HG03378 (cell line): ENCODE results near the gene ITGB1.
"Not testable (repeated sequence)": the region's sequence is repeated elsewhere in the genome, so short reads cannot be mapped to it uniquely, and the experiment has no call there.

Source experiments
- ATAC-seq: cut with Tn5 transposase; IDR thresholded peaks from one replicate; pipeline ENCODE4 v1.9.1; 2021; ENCODE audit warnings: mild to moderate bottlenecking, moderate library complexity; ENCODE audit not compliant: unreplicated experiment

The ITGB1 gene

GRCh38 chr10:32980558-32981468, 22.8 kb upstream of the ITGB1 start:
- ATAC-seq = peak; percentile 95

DNA sequence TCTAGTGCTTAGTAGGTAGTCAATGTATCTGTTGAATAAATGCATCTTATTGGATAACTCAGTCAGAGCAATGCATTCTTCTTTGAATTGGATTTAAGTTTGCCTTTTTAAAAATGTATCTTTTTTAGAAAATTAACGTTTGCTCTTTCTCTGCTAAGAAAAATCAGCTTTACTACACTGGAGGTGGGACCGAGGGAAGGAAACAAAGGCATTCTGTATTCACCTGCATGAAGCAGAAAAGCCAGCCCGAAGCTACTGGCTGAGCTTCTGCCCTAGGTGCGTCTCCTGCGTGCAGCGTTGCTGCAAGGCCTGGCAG, 22.2 kb upstream of the ITGB1 start:
- no peak for ATAC-seq

DNA sequence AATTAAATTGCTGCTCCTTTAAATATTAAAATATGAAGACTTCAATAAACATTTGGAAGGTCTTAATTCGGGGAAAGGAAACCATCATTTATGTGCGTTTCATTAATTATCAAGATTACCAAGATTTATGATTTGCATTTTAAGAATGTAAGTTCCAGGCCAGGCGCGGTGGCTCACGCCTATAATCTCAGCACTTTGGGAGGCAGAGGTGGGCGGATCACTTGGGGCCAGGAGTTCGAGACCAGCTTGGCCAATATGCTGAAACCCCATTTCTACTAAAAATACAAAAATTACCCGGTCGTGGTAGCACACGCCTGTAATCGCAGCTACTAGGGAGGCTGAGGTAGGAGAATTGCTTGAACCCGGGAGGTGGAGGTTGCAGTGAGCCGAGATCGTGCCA, 21.7 kb upstream of the ITGB1 start:
- not testable (repeated sequence) for ATAC-seq

DNA sequence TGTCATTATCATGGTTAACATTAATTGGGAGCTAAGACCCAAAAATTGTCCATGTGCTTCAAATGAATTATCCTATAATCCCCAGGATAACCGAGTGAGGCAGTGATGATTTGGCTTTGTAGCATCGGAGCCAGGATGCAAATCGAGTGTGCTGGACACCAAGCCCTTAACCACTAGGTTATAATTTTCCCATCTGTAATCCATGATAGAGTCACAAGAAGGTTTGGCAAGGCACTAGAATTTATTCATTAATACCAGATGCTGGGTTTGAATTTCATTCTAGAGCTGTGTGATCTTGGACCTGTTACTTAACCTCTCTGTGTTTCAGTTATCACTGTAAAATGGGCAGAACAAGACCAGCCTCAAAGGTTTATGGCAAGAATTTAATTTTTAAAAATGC, 21.0 kb upstream of the ITGB1 start:
- no peak for ATAC-seq

DNA sequence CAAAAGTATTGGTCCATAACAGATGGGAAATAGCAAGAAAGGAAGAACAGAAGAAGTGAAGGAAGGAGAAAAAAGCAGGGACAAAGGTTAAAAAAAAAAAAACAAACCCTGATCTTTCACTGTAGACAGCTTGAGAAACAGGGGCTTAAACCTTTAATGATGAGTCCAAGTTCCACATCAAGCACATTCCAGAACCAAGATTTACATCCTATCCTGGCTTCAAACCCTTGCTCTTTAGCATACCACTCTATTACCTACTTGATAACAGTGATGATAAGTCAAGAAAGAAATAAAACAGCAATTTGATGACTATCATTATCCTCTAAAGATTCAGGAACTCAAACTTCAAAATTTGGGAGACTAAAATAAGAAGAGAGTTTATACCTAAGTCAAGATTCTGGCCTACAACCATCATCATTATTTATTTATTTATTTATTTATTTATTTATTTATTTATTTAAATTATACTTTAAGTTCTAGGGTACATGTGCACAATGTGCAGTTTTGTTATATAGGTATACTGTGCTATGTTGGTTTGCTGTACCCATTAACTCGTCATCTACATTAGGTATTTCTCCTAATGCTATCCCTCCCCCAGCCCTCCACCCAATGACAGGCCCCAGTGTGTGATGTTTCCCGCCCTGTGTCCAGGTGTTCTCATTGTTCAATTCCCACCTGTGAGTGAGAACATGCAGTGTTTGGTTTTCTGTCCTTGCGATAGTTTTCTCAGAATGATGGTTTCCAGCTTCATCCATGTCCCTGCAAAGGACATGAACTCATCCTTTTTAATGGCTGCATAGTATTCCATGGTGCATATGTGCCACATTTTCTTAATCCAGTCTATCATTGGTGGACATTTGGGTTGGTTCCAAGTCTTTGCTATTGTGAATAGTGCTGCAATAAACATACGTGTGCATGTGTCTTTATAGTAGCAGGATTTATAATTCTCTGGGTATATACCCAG, 20.1 kb upstream of the ITGB1 start:
- not testable (repeated sequence) for ATAC-seq

DNA sequence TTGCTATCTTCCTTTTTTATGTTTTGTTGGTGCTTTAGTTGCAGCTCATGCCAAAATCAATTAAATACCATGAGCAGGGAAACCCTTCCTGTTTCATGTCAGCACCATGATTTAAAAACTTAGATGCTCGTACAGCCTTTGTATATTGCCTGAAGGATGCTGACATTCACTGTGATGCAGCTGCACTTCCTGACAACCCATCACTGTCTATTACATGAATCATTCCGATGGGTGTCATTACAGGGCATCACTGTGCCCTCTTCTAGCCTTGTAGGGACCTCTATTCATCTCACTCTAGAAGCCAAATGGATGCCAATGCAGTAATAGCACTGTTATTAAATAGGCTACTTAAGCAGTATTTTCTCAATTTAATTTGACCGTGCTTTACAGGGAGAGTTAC, 18.3 kb upstream of the ITGB1 start:
- no peak for ATAC-seq

- ATAC-seq = no peak
These were observed 14.9 kb upstream of the ITGB1 start for GRCh38 chr10:32972929-32973328.

DNA sequence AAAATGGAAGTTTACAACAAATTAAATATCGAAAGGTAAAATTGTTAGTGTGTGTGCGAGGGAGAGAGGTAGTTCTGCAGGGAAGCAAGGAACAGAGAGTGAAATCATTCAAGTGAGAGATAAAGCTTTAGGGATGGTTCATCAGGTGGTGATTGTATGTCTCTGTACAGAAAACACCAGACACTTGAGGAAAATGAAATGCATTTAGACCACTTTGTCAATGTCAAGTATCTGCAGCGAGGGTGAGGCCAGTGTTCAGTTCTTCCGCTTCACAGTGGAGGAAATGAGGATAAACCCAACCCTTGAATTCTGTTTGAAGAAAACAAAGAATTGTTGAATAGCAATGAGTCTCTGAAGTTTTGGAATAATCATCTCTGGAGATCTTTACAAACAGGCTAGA, 14.4 kb upstream of the ITGB1 start:
- no peak for ATAC-seq

GRCh38 chr10:32971536-32972091, 13.6 kb upstream of the ITGB1 start:
- no peak for ATAC-seq

DNA sequence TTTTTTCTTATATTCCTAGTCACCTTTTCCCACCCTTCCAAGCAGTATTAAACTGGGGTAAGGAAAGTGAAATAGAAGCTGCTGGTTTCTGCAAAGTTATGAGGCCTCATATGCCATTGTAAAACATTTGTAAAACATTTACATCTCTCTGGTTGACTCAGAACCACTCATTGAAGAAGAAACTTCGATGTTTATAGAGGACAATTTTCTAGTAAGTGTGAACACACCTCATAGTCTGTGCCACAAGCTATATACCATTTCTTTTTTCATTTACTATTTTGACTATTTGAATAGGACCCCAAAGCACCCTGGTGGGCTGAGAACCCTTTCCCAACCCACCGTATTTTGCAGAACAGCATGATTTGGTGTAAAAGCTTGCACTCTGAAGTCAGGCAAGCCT, 12.9 kb upstream of the ITGB1 start:
- peak; percentile 76 for ATAC-seq

DNA sequence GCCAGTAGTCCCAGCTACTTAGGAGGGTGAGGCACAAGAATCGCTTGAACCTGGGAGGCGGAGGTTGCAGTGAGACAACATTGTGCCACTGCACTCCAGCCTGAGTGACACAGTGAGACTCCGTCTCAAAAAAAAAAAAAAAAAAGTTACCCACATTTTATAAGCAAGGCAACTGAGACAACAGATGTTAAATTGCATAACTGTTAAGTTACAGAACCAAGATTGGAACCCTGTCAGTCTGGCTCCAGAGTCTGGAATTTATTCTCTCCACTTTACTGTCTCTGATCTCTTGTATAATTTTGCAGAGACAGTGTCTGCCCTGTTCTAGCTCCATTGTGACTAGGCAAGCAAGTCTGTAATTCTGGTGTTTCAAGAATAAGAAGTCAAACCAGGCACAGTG, 6.2 kb upstream of the ITGB1 start:
- ATAC-seq = no peak

DNA sequence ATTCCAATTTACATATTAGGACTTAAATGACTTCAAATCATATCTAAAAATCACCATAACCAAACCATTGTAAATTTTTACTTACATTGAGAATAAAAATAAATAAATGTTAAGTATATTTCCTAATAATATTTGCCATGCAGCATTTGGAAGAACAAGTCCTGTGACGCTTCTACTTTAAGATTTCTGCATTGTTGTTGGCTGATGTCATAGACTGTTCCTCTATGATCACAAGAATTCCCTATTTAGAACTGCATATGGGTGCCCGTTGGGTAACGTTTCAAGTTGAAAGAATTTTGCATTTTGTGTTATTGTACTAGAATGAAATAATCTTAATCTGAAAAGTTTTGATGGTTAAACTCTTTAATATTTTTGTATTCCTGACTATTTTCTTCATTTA, 5.1 kb upstream of the ITGB1 start:
- no peak for ATAC-seq

- no peak for ATAC-seq
These were observed 4.5 kb upstream of the ITGB1 start for GRCh38 chr10:32962521-32962920.

DNA sequence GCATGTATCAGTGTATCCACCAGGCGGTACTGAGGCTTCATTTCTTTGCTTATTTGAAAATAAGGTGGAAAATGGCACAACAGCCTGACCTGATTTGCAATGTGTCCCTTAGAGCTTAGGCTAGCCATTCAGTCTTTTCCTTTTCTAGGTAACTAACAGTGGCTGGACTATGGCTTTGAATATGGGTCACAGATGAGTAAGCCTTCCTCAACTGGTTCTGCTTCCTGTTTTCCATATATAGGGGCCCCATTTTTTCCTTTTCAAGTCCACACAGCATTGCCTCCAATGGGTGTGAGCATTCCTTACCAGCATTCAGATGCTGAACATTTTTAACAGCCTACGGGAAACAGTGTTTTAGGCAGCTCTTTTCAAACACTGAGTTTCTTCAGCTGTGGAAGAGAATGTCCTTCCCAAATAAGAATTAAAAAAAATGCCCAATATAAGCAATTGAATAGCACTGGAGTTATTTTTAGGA, 3.9 kb upstream of the ITGB1 start:
- no peak for ATAC-seq

DNA sequence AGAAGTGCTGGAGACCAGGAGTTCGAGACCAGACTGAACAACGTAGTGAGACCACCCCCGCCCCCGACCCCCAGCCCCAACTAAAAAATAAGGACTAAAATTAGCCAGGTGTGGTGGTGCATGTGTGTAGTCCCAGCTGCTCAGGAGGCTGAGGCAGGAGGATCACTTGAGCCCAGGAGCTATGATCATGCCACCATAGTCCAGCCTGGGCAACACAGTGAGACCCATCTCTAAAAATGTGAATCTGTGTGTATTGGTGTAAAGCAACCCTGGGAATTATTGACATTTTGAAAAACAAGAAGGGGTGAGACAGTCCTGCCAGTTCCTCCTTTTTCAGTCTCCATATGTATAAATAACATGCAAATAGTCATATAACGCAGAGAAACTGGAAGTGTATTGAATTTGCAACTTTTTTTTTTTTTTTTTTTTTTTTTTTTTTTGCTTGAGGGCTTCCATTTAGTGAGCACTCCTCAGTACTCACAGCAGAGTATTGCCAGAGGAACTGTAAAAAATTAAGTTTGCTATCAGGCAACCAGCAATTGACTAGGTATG, 3.4 kb upstream of the ITGB1 start:
- ATAC-seq = no peak

- ATAC-seq = no peak
These were observed 2.0 kb upstream of the ITGB1 start for GRCh38 chr10:32960022-32960421.

- peak; percentile 51 for ATAC-seq
These were observed 1.2 kb upstream of the ITGB1 start for GRCh38 chr10:32959006-32959920.

- ATAC-seq = no peak
These were observed 517 bp downstream of the ITGB1 start for GRCh38 chr10:32957341-32958084.
